ENCODE results near the gene RBX1.

- TF ChIP-seq EP300 (IDR thresholded peaks at IDR 0.05) = no peak
- TF ChIP-seq CTCF (IDR thresholded peaks at IDR 0.05) = no peak
- no peak for TF ChIP-seq POLR2A (IDR thresholded peaks at IDR 0.05)
Observed at GRCh38 chr22:41015003-41015402, 63.8 kb downstream of the RBX1 start.
